Right atrium auricular region (tissue), 2 donors: Measurements from ENCODE around the gene PEX14. TPM values are rescaled to one million over a fixed set of nuclear protein-coding genes. Genes with fewer than 3 reads are reported as not detected.

Experiments
- DNase-seq: peaks from one replicate; pipeline ENCODE4 v3.0.0-alpha.2; 2019; ENCODE audit warnings: low spot score
- H3K27ac ChIP-seq, 2 donors: fragments of 200-600 bp; sonication (generic); 1 replicate in 1 of 2; 2 replicates in 1 of 2; pipeline ENCODE4 v1.5.1; 2016 to 2019
- H3K27me3 ChIP-seq, 2 donors: fragments of 200-600 bp; sonication (generic); one replicate each; pipeline versions ENCODE4 v1.5.1 to v1.6.0; 2017 to 2019
- H3K36me3 ChIP-seq: fragments of 200-600 bp; sonication (generic); one replicate; pipeline ENCODE4 v1.5.1; 2016
- H3K4me1 ChIP-seq, 2 donors: fragments of 200-600 bp; sonication (generic); one replicate each; pipeline versions ENCODE4 v1.5.1 to v1.6.0; 2017 to 2019
- H3K4me3 ChIP-seq, 2 donors: fragments of 200-600 bp; sonication (generic); 1 replicate in 1 of 2; 2 replicates in 1 of 2; pipeline ENCODE4 v1.5.1; 2017 to 2019; ENCODE audit warnings: mild to moderate bottlenecking in 1 of 2, moderate library complexity in 1 of 2
- H3K9me3 ChIP-seq, 2 donors: fragments of 200-600 bp; sonication (generic); one replicate each; pipeline ENCODE4 v1.5.1; 2019
- total RNA-seq, 2 donors: library from RNA; depleted of rRNA; stranded (reverse); fragments of >200 nt; gene quantifications; one replicate each; pipeline ENCODE4 v1.1.0, GENCODE V29; 2016
- TF ChIP-seq, protein P1 (sequence below), 2 donors: fragments of 200-600 bp; sonication (generic); IDR thresholded peaks; one replicate each; pipeline ENCODE4 v1.5.1; 2019; ENCODE audit warnings: antibody characterized with exemption in 2 of 2

Gene PEX14
- total RNA-seq, 2 donors from 2014 or later = 13.7 to 14.5 TPM

DNA sequence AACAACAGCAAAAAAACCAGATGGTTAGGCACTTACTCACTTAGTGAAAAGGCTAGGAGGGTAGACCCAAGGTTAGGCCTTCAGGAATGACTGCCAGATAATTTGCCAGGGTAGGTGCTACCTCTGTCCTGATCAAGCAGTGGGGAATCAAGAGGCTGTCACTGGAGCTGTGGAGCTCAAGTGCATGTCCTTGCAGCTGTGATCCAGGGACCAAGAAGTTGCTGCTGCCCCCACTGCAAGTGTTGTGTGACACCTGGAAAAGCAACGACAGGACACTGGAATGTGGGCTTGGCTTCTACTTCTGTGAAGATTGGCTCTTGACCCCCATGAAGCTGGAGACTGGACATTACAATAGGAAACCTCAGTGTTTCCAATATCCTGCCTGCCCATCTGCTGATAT, 72.1 kb downstream of the PEX14 start:
- Histone ChIP-seq H3K27ac (no peak overlapping the region), H3K9me3 (no peaks in the 10 kb centered on the region), H3K4me1 (no peaks in the 10 kb centered on the region), H3K27me3 (no peaks in the 10 kb centered on the region), H3K4me3 (no peak overlapping the region), H3K36me3 (no peaks in the 10 kb centered on the region)
- no peak for DNase-seq
- TF ChIP-seq, protein P1, sequence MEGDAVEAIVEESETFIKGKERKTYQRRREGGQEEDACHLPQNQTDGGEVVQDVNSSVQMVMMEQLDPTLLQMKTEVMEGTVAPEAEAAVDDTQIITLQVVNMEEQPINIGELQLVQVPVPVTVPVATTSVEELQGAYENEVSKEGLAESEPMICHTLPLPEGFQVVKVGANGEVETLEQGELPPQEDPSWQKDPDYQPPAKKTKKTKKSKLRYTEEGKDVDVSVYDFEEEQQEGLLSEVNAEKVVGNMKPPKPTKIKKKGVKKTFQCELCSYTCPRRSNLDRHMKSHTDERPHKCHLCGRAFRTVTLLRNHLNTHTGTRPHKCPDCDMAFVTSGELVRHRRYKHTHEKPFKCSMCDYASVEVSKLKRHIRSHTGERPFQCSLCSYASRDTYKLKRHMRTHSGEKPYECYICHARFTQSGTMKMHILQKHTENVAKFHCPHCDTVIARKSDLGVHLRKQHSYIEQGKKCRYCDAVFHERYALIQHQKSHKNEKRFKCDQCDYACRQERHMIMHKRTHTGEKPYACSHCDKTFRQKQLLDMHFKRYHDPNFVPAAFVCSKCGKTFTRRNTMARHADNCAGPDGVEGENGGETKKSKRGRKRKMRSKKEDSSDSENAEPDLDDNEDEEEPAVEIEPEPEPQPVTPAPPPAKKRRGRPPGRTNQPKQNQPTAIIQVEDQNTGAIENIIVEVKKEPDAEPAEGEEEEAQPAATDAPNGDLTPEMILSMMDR (IDR thresholded peaks at IDR 0.05) = no peak

DNA sequence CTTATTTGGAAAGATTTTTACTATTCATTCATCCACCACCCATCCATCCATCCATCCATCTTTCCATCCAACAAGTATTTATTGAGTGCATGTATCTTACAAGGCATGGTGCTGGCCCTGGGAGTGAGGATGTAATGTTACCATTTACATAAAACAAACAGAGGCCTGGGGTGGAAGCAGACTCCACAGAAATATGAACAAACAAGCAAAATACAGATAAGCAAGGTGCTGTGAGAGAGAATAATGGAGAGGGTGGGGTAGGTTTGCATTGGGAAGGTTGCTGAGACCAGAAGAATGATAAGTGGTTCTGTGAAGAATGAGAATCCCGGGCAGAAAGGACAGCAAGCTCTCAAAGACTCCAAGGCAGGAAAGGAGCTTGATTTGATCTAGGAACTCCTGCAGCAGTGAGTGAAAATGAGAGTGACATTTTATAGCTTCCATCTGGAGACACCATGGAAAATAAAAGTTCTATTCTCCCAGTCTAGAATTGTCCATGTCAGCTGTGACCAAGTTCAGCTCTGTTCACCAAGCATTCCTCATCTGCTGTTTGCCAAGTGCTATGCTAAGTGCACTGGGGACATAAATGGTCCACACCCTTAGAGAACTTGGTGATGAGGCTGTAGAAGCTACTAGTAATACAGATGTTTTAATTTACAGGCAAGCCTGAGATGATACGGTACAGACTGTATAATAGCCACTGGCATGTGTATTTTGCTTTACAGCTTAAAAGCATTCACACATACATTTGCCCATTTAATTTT, 75.3 kb downstream of the PEX14 start:
- H3K4me3 ChIP-seq = no peak overlapping the region
- no peaks in the 10 kb centered on the region for H3K27me3 ChIP-seq
- no peaks in the 10 kb centered on the region for H3K4me1 ChIP-seq
- H3K36me3 ChIP-seq = no peaks in the 10 kb centered on the region
- DNase-seq = no peak
- TF ChIP-seq, protein P1 (IDR thresholded peaks at IDR 0.05) = no peak
- no peaks in the 10 kb centered on the region for H3K9me3 ChIP-seq
- H3K27ac ChIP-seq = no peak overlapping the region

DNA sequence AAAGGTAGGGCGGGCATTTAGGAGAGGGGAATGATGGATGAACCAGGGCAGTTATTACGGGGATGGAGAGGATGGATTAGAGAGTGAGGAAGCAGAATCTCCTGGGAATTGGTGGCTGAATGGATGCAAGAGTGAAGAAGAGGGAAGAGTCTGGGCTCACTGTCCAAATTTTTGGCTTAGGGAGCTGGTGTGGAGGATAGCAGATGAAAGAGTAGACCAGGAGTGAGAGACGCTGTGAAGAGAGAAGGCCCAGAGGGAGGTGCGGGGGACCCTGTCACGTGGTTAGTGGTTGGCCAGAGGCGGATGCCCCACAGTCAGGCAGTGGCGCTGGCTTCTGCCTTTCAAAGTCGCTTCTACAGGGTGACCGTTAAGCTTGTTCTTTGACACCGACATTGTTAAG, 78.4 kb downstream of the PEX14 start:
- TF ChIP-seq, protein P1 (IDR thresholded peaks at IDR 0.05) = no peak
- peaks cover 0 to 10% of the 10 kb centered on the region in 2 donors for H3K4me1 ChIP-seq
- H3K27ac ChIP-seq = no peak overlapping the region
- no peaks in the 10 kb centered on the region for H3K27me3 ChIP-seq
- H3K9me3 ChIP-seq = no peaks in the 10 kb centered on the region
- no peak overlapping the region for H3K4me3 ChIP-seq
- DNase-seq = no peak
- H3K36me3 ChIP-seq = no peaks in the 10 kb centered on the region

DNA sequence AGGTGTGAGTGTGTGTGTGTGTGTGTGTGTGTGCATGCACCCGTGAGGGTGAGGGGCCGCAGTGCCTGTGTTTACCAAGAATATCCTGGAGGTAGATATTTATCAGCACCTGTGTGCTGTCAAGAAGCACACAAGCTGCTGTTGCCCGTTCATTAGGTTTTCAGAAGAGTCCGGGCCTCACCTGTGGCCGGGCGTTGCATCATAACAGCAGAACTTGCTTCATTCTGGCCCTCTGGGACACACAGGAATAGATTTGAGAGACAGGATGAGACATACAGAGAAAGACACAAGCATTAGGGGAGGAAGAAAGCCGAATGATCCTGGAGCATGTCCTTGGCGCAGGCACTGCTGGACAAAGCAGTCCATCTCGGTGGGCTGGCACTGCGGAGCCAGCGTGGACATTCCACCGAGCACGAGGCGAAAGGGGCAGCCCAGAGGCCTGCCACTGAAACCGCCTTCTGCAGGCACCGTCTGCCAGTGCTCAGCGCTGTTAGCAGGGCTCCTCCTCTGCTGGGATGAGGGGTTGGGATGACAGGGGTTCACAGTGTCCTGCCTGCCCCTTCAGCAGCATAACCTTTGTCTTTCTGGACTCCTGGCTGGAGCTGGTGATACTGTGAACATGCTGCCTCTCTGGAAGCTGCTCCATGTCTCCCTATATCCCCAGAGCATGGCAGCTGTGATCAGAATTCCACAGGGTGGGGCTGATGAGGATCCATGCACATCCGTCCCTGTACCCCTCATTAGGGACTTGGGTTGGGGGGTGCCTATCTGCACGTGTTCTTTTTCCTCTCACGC, 81.1 kb downstream of the PEX14 start:
- Histone ChIP-seq H3K27ac (no peak overlapping the region), H3K9me3 (no peaks in the 10 kb centered on the region), H3K4me3 (no peak overlapping the region)

DNA sequence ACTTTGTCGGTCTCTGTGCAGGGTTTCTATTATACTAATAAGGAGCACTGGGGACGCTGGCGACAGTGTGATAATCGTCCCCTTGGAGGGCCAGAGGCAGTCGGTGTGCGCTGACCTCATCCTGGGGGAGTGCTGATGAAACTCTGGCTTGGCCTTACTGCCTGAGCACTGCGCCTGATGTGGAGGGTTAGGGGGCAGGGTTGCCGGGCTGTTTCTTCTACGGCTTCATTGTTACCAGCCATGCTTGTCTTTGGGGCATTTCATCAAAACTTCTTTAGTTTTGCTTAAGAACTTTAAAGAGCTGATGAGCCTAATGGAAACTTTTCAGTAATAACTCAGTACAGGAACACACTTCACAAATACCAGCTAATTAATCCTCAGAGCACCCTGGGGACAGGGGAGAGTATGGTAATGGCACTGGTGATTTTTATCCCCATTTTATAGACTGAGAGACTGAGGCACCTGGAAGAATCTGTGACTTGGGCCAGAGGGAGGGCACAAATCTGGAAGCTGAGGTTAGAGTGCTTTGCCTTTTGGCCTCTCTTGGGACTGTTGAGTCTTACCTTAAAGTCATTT, 81.8 kb downstream of the PEX14 start:
- TF ChIP-seq, protein P1 (IDR thresholded peaks at IDR 0.05) = no peak
- no peak for DNase-seq

More for the DNA sequence above, 81.1 kb downstream of the PEX14 start:
- peaks cover 0 to 10% of the 10 kb centered on the region in 2 donors for H3K4me1 ChIP-seq
- H3K36me3 ChIP-seq = no peaks in the 10 kb centered on the region
- TF ChIP-seq, protein P1 (IDR thresholded peaks at IDR 0.05) = no peak
- DNase-seq = no peak
- no peaks in the 10 kb centered on the region for H3K27me3 ChIP-seq

More for the DNA sequence above, 81.8 kb downstream of the PEX14 start:
- H3K27me3 ChIP-seq = no peaks in the 10 kb centered on the region
- H3K27ac ChIP-seq = no peak overlapping the region
- H3K4me3 ChIP-seq = no peak overlapping the region
- no peaks in the 10 kb centered on the region for H3K36me3 ChIP-seq
- H3K4me1 ChIP-seq = peaks cover 0 to 10% of the 10 kb centered on the region in 2 donors
- no peaks in the 10 kb centered on the region for H3K9me3 ChIP-seq
